Nephron progenitor cell (in vitro differentiated cells): ENCODE results near the gene APAF1.

Source experiments
- DNase-seq: peaks from one replicate; pipeline ENCODE4 v3.0.0; 2021
- H3K27ac Mint-ChIP-seq: 2 replicates; pipeline ENCODE4 v1.8.0; 2021; ENCODE audit warnings: mild to moderate bottlenecking, moderate library complexity, mixed read lengths
- H3K27me3 Mint-ChIP-seq: 2 replicates; pipeline ENCODE4 v1.8.0; 2021; ENCODE audit warnings: mild to moderate bottlenecking, low read depth, mixed read lengths; ENCODE audit not compliant: poor library complexity
- H3K36me3 Mint-ChIP-seq: 2 replicates; pipeline ENCODE4 v1.8.0; 2021; ENCODE audit warnings: low read depth, mixed read lengths
- H3K4me1 Mint-ChIP-seq: 2 replicates; pipeline ENCODE4 v1.8.0; 2021; ENCODE audit warnings: mixed read lengths
- H3K4me3 Mint-ChIP-seq: 2 replicates; pipeline ENCODE4 v1.8.0; 2021; ENCODE audit warnings: mild to moderate bottlenecking, moderate library complexity, mixed read lengths
- H3K9me3 Mint-ChIP-seq: 2 replicates; pipeline ENCODE4 v1.8.0; 2021; ENCODE audit warnings: mild to moderate bottlenecking, moderate library complexity, mixed read lengths
- TF ChIP-seq, protein P1 (sequence below): fragments of 200-600 bp; sonication (generic); IDR thresholded peaks from 2 replicates; pipeline ENCODE4 v1.5.0; 2021; ENCODE audit warnings: antibody characterized with exemption

The APAF1 gene

DNA sequence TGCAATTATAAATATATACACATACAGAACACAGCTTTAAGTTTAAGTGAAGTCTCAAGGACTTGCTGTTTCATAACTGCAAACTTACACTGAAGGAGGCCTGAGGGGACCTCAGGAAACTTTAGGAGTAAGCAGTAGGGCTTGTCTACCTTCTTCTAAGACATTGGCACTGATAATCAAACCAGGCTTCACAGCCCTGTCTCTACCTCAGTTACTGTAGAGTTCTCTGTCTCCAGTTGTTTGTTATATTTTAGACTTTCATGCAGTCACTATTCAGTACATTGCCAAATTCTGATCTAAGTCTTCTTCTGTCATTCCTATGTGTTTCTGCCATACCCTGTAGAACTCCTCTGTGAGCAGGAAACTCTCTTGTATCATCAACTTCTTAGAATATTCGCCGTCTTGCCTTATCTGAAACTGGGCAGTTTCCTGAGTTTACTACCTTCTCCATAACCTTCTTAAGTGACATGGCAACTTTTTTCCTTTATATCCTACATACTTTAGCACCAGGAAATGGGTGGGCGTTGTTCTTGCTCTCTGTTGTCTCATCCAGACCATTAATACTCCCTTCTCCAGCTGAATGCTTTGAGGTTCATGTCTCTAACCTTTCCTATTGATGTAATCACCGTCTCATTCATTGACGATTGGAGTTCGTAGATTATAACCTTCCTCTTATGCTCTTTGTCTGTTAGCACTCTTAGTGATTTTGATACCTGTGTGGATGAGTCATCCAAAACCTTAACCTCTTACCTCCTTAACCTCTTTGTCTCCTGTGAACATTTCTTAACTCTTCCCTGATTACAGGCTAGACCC lies 11.4 kb downstream of the APAF1 start:
- Mint-ChIP-seq H3K4me3 (no peak overlapping the region), H3K9me3 (no peaks in the 10 kb centered on the region), H3K27ac (no peak overlapping the region), H3K27me3 (no peaks in the 10 kb centered on the region), H3K4me1 (no peaks in the 10 kb centered on the region), H3K36me3 (peaks cover 33% of the 10 kb centered on the region)
- TF ChIP-seq, protein P1, sequence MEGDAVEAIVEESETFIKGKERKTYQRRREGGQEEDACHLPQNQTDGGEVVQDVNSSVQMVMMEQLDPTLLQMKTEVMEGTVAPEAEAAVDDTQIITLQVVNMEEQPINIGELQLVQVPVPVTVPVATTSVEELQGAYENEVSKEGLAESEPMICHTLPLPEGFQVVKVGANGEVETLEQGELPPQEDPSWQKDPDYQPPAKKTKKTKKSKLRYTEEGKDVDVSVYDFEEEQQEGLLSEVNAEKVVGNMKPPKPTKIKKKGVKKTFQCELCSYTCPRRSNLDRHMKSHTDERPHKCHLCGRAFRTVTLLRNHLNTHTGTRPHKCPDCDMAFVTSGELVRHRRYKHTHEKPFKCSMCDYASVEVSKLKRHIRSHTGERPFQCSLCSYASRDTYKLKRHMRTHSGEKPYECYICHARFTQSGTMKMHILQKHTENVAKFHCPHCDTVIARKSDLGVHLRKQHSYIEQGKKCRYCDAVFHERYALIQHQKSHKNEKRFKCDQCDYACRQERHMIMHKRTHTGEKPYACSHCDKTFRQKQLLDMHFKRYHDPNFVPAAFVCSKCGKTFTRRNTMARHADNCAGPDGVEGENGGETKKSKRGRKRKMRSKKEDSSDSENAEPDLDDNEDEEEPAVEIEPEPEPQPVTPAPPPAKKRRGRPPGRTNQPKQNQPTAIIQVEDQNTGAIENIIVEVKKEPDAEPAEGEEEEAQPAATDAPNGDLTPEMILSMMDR = no peak
- no peak for DNase-seq

DNA sequence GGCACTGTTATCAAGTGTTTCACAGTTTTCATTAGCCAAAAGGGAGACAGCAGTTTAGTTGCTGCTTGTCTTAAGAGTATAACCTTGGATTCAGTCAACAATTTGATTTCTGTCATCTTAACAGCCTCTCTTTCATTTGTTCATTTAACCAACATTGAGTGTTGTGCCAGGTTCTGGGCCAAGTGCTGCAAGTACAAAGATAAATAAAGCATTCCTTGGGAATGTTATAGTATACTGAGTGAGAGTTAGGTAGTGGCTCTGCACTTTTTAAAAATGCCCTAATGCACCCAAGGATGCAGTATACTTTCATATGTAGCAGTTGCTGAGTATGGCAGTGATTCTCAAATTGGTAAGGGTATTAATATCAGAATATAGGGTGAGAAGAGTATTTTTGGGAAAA lies 15.4 kb downstream of the APAF1 start:
- H3K36me3 Mint-ChIP-seq = peaks cover 45% of the 10 kb centered on the region
- TF ChIP-seq, protein P1 = no peak
- no peaks in the 10 kb centered on the region for H3K4me1 Mint-ChIP-seq
- no peaks in the 10 kb centered on the region for H3K9me3 Mint-ChIP-seq
- DNase-seq = no peak
- H3K4me3 Mint-ChIP-seq = no peak overlapping the region
- H3K27ac Mint-ChIP-seq = no peak overlapping the region
- H3K27me3 Mint-ChIP-seq = no peaks in the 10 kb centered on the region

DNA sequence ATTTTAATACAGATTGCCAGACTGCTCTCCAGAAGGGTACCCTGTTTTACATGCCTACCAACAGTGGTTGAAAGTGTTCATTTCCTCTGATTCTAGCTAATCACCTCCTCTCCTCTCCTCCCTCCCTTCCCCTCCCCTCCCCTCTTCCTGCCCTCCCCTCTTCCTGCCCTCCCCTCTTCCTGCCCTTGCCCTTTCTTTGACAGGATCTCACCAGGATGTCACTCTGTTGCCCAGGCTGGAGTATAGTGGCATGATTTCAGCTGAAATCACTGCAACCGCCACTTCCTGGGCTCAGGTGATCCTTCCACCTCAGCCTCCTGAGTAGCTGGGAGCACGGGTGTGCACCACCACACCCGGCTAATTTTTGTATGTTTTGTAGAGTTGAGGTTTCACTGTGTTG lies 24.7 kb downstream of the APAF1 start:
- TF ChIP-seq, protein P1 = no peak
- H3K9me3 Mint-ChIP-seq = no peaks in the 10 kb centered on the region
- H3K27ac Mint-ChIP-seq = no peak overlapping the region
- H3K36me3 Mint-ChIP-seq = peaks cover 58% of the 10 kb centered on the region
- no peak overlapping the region for H3K4me3 Mint-ChIP-seq
- H3K4me1 Mint-ChIP-seq = no peaks in the 10 kb centered on the region
- no peaks in the 10 kb centered on the region for H3K27me3 Mint-ChIP-seq
- DNase-seq = no peak

DNA sequence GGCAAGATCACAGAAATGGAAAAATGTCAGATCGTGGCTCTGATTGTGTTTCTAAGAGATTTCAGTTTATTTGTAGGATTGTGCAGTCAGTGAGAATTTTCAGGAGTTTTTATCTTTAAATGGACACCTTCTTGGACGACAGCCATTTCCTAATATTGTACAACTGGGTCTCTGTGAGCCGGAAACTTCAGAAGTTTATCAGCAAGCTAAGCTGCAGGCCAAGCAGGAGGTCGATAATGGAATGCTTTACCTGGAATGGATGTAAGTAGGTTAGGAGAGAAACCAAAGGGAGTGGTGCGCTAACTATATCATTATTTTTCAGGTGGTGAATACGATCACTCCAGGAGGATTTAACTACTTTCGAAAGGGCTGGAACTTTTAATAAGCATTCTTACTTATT lies 26.4 kb downstream of the APAF1 start:
- Mint-ChIP-seq H3K27ac (no peak overlapping the region), H3K27me3 (no peaks in the 10 kb centered on the region), H3K4me3 (no peak overlapping the region), H3K36me3 (peaks cover 50% of the 10 kb centered on the region), H3K4me1 (no peaks in the 10 kb centered on the region), H3K9me3 (no peaks in the 10 kb centered on the region)
- no peak for DNase-seq
- TF ChIP-seq, protein P1 = no peak

DNA sequence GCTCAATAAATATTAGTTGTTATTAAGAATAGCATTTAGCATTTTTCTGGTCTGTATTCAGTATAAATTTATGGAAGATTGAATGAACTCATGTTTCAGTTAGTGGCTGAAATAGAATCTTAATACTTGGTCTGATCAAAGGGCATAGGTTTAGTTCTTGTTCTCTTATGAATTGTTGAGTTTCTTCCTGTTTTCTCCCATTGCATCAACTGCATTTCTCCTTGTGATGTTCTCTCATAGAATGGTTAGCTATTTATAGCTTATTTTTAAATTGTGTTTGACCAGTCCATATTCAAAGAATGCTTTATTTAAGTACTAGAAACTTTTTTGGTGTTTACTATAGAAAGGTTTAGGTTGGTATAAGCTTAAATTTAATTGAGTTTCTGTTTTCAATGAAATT lies 29.8 kb downstream of the APAF1 start:
- peaks cover 36% of the 10 kb centered on the region for H3K36me3 Mint-ChIP-seq
- H3K9me3 Mint-ChIP-seq = no peaks in the 10 kb centered on the region
- H3K27me3 Mint-ChIP-seq = no peaks in the 10 kb centered on the region
- no peaks in the 10 kb centered on the region for H3K4me1 Mint-ChIP-seq
- no peak for DNase-seq
- H3K27ac Mint-ChIP-seq = no peak overlapping the region
- TF ChIP-seq, protein P1 = no peak
- H3K4me3 Mint-ChIP-seq = no peak overlapping the region
